ENCODE data around the gene TMEM17. TPM values are rescaled to one million over a fixed set of nuclear protein-coding genes. Genes with fewer than 3 reads are reported as not detected.

The TMEM17 gene
- polyA plus RNA-seq, 1 of the 3 experiments (the other 2 are of a cell fraction) = 5.5 TPM

GRCh38 chr2:62547854-62548253 lies 41.9 kb upstream of the TMEM17 start:
- WGBS (ENCODE audit: low lambda C conversion rate) = 68% methylated on average over 3 of the region's 3 CpGs
- H2AFZ ChIP-seq (ENCODE audit: low read depth) = no peak overlapping the region
- H3K9me3 ChIP-seq = no peaks in the 10 kb centered on the region
- no peak overlapping the region for H3K4me2 ChIP-seq
- no peaks in the 10 kb centered on the region for H3K36me3 ChIP-seq (replicated peaks in 1 of 2; ENCODE audit: control insufficient read depth in 1 of 2, insufficient read depth in 2 of 2, low read length in 1 of 2)
- DNase-seq = no peak
- H3K27ac ChIP-seq (ENCODE audit: low read depth in 2 of 2, low read length in 1 of 2) = no peak overlapping the region
- TF ChIP-seq MAX (IDR thresholded peaks at IDR 0.05; ENCODE audit: low read depth) (no peak), IRF3 (IDR thresholded peaks at IDR 0.05; ENCODE audit: low read depth, low read length) (no peak), CTCF (IDR thresholded peaks at IDR 0.05) (no peak), EZH2phosphoT487 (IDR thresholded peaks at IDR 0.05; ENCODE audit: borderline replicate concordance, low read depth) (no peak), JUND (IDR thresholded peaks at IDR 0.05) (no peak), TCF12 (IDR thresholded peaks at IDR 0.05) (no peak), RAD21 (IDR thresholded peaks at IDR 0.05; ENCODE audit: low read length) (no peak), MEF2A (IDR thresholded peaks at IDR 0.05; ENCODE audit: borderline replicate concordance, low read depth) (no peak)
- no peaks in the 10 kb centered on the region for H4K20me1 ChIP-seq (ENCODE audit: insufficient read depth)
- H3K27me3 ChIP-seq (ENCODE audit: insufficient read depth) = no peaks in the 10 kb centered on the region
- no peak overlapping the region for H3K4me3 ChIP-seq (ENCODE audit: low read depth in 2 of 2, low read length in 1 of 2)
- no peaks in the 10 kb centered on the region for H3K9me2 ChIP-seq
- POLR2A ChIA-PET = no interaction called here
- no peak overlapping the region for H3K9ac ChIP-seq
- H3K79me2 ChIP-seq (ENCODE audit: insufficient read depth) = no peaks in the 10 kb centered on the region
- no peaks in the 10 kb centered on the region for H3K4me1 ChIP-seq (ENCODE audit: control insufficient read depth in 1 of 2, insufficient read depth in 2 of 2, low read depth in 1 of 2, low read length in 1 of 2)
- H3F3A ChIP-seq (replicated peaks; ENCODE audit: insufficient read depth) = no peaks in the 10 kb centered on the region
- CTCF ChIA-PET = interaction anchor here (1.2 kb wide), 1 partner anchor 9 kb away, joined by 4 read pairs; no protein-coding TSS in a partner anchor

- no peaks in the 10 kb centered on the region for H3K9me2 ChIP-seq
- no peaks in the 10 kb centered on the region for H3K36me3 ChIP-seq (replicated peaks in 1 of 2; ENCODE audit: control insufficient read depth in 1 of 2, insufficient read depth in 2 of 2, low read length in 1 of 2)
- no peak overlapping the region for H3K4me2 ChIP-seq
- H3K9ac ChIP-seq = no peak overlapping the region
- POLR2A ChIA-PET = no interaction called here
- no peak overlapping the region for H2AFZ ChIP-seq (ENCODE audit: low read depth)
- no peak overlapping the region for H3K27ac ChIP-seq (ENCODE audit: low read depth in 2 of 2, low read length in 1 of 2)
- no peaks in the 10 kb centered on the region for H3K9me3 ChIP-seq
- DNase-seq = no peak
- 100% methylated on average over 5 of the region's 6 CpGs for WGBS (ENCODE audit: low lambda C conversion rate)
- TF ChIP-seq YY1 (IDR thresholded peaks at IDR 0.05; ENCODE audit: low read depth) (no peak), TAF1 (IDR thresholded peaks at IDR 0.05; ENCODE audit: borderline replicate concordance, low read depth, low read length) (no peak), POLR2AphosphoS5 (IDR thresholded peaks at IDR 0.05; ENCODE audit: low read depth, low read length) (no peak), SIN3A (IDR thresholded peaks at IDR 0.05; ENCODE audit: borderline replicate concordance, low read depth, low read length) (no peak), RFX5 (IDR thresholded peaks at IDR 0.05; ENCODE audit: low read length) (no peak), FOXM1 (IDR thresholded peaks at IDR 0.05; ENCODE audit: low read depth) (no peak), GABPA (IDR thresholded peaks at IDR 0.05; ENCODE audit: low read depth) (no peak), PBX3 (IDR thresholded peaks at IDR 0.05) (no peak), GATA2 (CRISPR knock-in tag; IDR thresholded peaks at IDR 0.05) (no peak)
- no peaks in the 10 kb centered on the region for H3F3A ChIP-seq (replicated peaks; ENCODE audit: insufficient read depth)
- no peaks in the 10 kb centered on the region for H3K27me3 ChIP-seq (ENCODE audit: insufficient read depth)
- no peak overlapping the region for H3K4me3 ChIP-seq (ENCODE audit: low read depth in 2 of 2, low read length in 1 of 2)
- CTCF ChIA-PET = no interaction called here
- H3K4me1 ChIP-seq (ENCODE audit: control insufficient read depth in 1 of 2, insufficient read depth in 2 of 2, low read depth in 1 of 2, low read length in 1 of 2) = no peaks in the 10 kb centered on the region
- H3K79me2 ChIP-seq (ENCODE audit: insufficient read depth) = no peaks in the 10 kb centered on the region
- no peaks in the 10 kb centered on the region for H4K20me1 ChIP-seq (ENCODE audit: insufficient read depth)
Measured at GRCh38 chr2:62545261-62545660, 39.3 kb upstream of the TMEM17 start.

Data from SK-N-SH (cell line).